AG10803 (cell line): ENCODE results near the gene UGT1A8.
A peak's percentile ranks its signal among the peaks of the same experiment; 100 is the strongest.

Source experiments
- DNase-seq: peaks from one replicate; pipeline ENCODE4 v3.0.0; 2010; ENCODE audit warnings: low read depth
- H3K4me3 ChIP-seq: 2 replicates; pipeline ENCODE4 v1.5.1; 2011; ENCODE audit warnings: mild to moderate bottlenecking, low read length, control low read depth
- CTCF ChIP-seq: conservative IDR thresholded peaks from 2 replicates; pipeline ENCODE4 v1.5.1; 2011; ENCODE audit warnings: mild to moderate bottlenecking, low read length, control low read depth, inconsistent platforms

The UGT1A8 gene

GRCh38 chr2:233758849-233759248 is 141.4 kb downstream of the UGT1A8 start:
- DNase-seq = no peak
- H3K4me3 ChIP-seq = no peak overlapping the region
- no peak for TF ChIP-seq CTCF

- no peak within 1 kb of the TSS for H3K4me3 ChIP-seq
- no peak for TF ChIP-seq CTCF
- no peak for DNase-seq
These were observed 142.6 kb downstream of the UGT1A8 start, which contains the start of gene UGT1A1 for GRCh38 chr2:233760043-233760442. Gene UGT1A1, plus strand, starts transcription at chr2:233760270. Its CDS starts 18 bp downstream, at chr2:233760288.

GRCh38 chr2:233761040-233761769 is 143.8 kb downstream of the UGT1A8 start:
- no peak overlapping the region for H3K4me3 ChIP-seq
- no peak for DNase-seq
- TF ChIP-seq CTCF = no peak

GRCh38 chr2:233764264-233764663 is 146.8 kb downstream of the UGT1A8 start:
- no peak overlapping the region for H3K4me3 ChIP-seq
- peak; percentile 17 for DNase-seq
- TF ChIP-seq CTCF = no peak

- no peak for TF ChIP-seq CTCF
- no peak overlapping the region for H3K4me3 ChIP-seq
- DNase-seq = no peak
These were observed 147.3 kb downstream of the UGT1A8 start for GRCh38 chr2:233764761-233765160.

GRCh38 chr2:233766416-233766815 is 149.0 kb downstream of the UGT1A8 start:
- no peak overlapping the region for H3K4me3 ChIP-seq
- no peak for TF ChIP-seq CTCF
- no peak for DNase-seq

GRCh38 chr2:233768076-233768475 is 150.6 kb downstream of the UGT1A8 start:
- H3K4me3 ChIP-seq = no peak overlapping the region
- TF ChIP-seq CTCF = no peak
- no peak for DNase-seq
